ENCODE data around the gene WDR86. TPM values are rescaled to one million over a fixed set of nuclear protein-coding genes. Genes with fewer than 3 reads are reported as not detected.

The WDR86 gene
- total RNA-seq, 4 donors from 2014 or later = 8.3 to 51.2 (median 15.6) TPM

DNA sequence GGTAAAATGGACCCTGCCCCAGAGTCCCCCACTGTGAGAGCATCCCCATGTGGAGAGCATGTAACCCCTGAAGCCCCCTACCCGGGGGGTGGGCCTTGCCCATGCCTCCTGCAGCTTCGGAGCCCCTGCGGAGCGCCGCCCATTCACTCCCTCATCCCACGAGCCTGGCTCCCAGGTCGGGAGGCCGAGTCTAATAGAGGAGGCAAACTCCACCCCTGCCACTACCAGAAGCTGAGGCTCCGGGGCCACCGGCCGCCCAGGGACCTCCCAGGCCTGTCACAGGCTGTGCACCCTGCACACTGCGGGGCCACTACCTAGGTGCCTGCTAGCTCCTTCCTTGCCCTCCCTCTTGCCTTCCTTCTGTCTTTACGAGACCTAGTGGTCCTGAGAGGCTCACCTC is 17.4 kb downstream of the WDR86 start:
- TF ChIP-seq, protein P1, sequence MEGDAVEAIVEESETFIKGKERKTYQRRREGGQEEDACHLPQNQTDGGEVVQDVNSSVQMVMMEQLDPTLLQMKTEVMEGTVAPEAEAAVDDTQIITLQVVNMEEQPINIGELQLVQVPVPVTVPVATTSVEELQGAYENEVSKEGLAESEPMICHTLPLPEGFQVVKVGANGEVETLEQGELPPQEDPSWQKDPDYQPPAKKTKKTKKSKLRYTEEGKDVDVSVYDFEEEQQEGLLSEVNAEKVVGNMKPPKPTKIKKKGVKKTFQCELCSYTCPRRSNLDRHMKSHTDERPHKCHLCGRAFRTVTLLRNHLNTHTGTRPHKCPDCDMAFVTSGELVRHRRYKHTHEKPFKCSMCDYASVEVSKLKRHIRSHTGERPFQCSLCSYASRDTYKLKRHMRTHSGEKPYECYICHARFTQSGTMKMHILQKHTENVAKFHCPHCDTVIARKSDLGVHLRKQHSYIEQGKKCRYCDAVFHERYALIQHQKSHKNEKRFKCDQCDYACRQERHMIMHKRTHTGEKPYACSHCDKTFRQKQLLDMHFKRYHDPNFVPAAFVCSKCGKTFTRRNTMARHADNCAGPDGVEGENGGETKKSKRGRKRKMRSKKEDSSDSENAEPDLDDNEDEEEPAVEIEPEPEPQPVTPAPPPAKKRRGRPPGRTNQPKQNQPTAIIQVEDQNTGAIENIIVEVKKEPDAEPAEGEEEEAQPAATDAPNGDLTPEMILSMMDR (IDR thresholded peaks at IDR 0.05; ENCODE audit: low read depth) = no peak

DNA sequence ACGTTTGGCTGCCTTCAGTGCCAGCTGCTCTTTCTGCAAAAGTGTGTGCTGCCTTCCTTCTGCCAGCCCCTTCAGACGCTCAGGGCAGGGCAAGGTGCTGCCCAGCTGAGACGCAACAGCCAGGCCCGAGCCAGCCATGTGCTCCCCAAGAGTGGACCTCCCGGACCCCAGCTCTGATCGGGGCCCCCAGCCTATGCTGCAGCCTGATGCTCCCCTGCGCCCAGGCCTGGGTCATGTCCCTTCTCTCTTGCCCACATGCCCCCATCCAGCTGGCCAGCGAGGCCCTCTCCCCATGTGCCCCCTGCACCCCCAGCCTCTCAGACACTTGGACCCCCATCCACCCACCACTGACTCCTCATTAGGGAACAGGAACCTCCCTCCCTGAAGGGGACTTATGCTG is 17.8 kb downstream of the WDR86 start:
- TF ChIP-seq, protein P1 (IDR thresholded peaks at IDR 0.05; ENCODE audit: low read depth) = no peak

DNA sequence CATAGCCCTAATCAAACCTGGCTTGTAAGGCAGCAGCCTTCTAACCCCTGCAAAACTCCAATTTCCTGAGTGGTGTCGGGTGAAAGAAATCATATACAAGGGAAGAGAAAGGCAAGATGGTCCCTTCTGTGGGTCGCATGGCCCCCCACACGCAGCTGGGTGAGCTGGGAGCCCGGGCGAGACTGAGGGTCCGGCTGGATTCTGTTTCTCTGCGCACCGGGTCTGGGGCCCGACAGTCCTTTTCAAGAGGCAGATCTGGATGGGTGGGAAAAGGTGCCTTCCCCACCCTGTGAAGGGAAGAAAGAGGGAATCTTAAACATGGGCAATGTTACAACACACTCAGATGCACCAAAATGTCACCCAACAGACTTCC is 18.5 kb downstream of the WDR86 start:
- TF ChIP-seq, protein P1 (IDR thresholded peaks at IDR 0.05; ENCODE audit: low read depth) = no peak

DNA sequence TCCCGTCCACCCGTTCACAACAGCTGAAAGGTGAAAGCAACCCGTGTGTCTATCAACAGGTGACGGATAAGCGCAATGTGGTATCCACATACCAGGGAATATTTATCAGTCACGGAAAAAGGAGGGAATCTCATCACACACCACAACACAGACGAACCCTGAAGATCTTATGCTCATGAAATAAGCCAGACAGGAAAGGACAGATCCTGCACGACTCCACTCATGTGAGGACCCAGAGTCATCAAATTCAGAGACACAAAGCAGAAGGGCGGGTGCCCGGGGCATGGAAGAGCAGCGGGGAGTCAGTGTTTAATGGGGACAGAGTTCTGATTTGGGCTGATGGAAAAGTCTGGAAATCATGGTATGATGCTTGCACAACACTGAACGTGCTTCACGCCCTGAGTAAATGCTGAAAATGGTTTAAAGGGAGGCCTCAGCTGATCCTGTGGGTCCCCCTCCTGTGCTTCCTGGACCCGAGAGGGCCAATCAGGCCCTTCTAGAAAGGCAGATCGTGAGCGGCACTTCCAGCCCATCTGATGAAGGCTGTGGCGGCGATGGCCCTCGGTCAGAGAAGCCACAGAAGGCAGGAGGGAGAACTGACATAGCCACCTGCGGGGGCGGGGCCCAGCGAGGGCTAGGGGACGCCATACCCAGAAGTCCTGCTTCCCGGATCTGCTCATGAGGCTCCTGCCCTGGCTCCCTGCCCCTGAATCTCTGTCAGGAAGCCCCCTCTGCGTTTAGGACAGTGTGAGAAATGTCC is 19.1 kb downstream of the WDR86 start:
- TF ChIP-seq, protein P1 (IDR thresholded peaks at IDR 0.05; ENCODE audit: low read depth) = no peak

DNA sequence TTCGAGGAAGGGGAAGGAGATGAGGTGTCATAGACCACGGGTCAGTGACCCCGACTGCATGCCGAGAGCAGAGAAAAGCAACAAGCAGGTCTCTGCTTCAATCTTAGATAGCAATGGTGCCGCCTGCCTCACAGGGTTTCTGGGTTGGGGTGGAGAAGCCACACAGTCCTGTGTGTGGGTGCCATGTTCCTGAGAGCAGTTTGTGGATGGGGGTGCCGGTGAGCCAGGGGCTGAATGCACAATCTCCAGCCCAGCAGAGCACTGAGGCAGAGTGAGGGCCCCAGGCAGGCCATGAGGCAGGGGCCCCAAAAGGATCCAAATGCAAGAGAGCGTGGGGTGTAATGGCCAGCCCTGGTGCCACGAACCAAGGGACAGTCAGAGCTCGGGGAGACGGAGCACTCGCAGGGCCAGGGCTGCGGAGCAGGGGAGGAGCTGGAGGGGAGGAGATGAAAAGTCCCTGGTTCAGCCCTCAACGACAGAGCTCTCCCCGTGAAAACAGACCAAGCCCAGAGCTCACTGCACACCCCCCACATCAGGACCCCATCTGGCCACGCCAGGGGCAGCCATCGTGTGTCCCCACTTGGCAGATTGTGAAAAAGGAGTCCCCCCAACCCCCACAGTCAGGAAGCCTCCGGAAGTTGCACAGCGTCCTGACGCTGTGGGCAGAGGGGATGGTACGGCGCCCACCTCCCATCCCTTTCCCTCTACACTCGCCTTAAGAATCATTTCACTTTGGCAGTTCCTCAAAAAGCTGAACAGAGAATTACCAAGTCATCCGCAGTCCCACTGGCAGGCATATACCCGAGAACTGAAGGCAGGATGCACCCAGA is 19.9 kb downstream of the WDR86 start:
- TF ChIP-seq, protein P1 (IDR thresholded peaks at IDR 0.05; ENCODE audit: low read depth) = no peak

DNA sequence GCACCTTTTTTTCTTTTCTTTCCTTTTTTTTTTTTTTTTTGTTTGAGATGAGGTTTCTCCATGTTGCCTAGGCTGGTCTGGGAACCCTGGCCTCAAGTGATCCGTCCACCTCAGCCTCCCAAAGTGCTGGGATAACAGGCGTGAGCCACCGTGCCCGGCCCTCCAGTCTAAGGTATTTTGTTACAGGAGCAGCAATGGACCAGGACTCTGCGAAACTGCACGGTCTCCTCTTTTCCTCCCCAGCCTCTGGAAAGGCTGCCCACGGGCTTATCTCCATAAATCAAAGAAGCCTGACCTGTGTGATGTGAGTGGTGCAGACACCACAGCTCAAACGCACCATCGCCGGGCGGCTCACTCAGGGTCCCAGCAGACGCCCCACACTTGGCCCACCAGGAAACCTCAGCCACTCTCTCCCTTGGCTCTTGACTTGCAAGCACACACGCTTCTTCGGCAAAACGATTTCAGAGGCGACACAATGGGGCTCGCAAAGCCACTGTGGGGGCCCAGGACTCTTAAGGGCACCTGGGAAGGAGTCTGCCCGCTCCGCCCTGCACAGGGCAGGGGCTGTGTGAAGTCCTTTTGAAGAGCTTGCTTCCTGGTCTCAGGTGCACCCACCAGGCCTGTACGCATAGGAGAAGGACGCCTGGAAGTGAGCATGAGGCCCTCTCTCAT is 20.6 kb downstream of the WDR86 start:
- TF ChIP-seq, protein P1 (IDR thresholded peaks at IDR 0.05; ENCODE audit: low read depth) = no peak

DNA sequence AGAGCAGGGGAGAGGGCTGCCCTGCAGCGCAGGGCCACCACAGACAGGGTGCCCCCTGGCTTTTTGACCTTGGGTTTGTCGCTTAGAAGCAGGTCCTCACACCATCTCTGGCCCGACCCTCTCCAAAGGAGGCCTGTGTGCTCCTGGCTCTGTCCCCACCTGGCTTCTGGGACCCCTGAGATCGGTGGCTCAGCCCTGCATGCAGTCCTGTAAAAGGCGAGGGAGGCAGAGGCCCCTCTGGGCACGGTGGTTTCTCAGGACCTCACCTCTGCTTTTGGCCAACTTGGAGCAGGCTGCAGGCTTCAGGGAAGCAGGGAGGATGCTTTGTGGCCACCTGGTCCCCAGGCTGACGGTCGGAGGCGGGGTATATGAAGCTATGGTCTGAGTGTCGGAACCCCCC is 21.4 kb downstream of the WDR86 start:
- TF ChIP-seq, protein P1 (IDR thresholded peaks at IDR 0.05; ENCODE audit: low read depth) = no peak

Measured in subcutaneous adipose tissue (tissue), 4 donors.